ENCODE data around the gene SFXN2.

The SFXN2 gene

DNA sequence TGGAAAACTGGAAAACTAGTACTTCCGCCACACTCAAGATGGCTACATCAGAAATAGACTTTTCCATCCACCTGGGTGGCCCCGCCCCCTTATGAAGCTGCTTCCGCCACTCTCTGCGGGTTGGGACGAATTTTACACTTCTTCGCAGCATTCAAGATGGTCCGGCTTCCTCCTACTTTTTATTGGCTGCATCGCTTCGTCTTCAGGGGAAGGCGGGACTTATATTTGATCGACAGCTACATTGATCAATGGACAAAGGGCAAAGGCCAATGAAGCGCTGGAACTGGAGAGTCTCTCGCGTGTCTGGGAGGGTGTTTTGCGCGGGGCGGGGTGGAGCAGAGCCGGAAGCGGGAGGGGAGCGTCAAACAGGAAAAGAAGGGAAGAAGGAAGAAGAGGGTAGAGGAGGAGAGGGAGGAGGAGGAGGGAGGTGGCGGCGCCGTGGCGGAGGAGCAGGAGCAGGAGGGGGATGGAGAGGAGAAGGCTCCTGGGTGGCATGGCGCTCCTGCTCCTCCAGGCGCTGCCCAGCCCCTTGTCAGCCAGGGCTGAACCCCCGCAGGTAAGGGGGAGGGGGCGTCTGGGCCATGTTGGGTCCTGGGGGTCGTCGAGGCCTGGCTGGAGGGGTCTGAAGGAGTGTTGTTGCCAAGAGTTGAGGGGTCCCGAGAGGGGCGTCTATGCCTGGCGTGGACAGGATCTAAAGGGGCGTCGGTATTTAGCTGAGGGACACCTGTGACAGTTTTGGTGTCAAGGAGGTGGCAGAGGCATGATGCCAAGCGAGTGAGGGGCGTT, 29.3 kb downstream of the SFXN2 start, which contains the start of gene WBP1L:
Gene WBP1L, plus strand, starts transcription at position 361 of the 786 bp plus-strand sequence. Its CDS starts 106 bp downstream, at position 467.
- DNase-seq (ENCODE audit: insufficient read length, low spot score): peak; percentile 88
- peak; percentile 35 for FAIRE-seq
- TF ChIP-seq, protein P1, sequence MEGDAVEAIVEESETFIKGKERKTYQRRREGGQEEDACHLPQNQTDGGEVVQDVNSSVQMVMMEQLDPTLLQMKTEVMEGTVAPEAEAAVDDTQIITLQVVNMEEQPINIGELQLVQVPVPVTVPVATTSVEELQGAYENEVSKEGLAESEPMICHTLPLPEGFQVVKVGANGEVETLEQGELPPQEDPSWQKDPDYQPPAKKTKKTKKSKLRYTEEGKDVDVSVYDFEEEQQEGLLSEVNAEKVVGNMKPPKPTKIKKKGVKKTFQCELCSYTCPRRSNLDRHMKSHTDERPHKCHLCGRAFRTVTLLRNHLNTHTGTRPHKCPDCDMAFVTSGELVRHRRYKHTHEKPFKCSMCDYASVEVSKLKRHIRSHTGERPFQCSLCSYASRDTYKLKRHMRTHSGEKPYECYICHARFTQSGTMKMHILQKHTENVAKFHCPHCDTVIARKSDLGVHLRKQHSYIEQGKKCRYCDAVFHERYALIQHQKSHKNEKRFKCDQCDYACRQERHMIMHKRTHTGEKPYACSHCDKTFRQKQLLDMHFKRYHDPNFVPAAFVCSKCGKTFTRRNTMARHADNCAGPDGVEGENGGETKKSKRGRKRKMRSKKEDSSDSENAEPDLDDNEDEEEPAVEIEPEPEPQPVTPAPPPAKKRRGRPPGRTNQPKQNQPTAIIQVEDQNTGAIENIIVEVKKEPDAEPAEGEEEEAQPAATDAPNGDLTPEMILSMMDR (IDR thresholded peaks at IDR 0.05; ENCODE audit: insufficient read depth, missing control alignments): no peak

DNA sequence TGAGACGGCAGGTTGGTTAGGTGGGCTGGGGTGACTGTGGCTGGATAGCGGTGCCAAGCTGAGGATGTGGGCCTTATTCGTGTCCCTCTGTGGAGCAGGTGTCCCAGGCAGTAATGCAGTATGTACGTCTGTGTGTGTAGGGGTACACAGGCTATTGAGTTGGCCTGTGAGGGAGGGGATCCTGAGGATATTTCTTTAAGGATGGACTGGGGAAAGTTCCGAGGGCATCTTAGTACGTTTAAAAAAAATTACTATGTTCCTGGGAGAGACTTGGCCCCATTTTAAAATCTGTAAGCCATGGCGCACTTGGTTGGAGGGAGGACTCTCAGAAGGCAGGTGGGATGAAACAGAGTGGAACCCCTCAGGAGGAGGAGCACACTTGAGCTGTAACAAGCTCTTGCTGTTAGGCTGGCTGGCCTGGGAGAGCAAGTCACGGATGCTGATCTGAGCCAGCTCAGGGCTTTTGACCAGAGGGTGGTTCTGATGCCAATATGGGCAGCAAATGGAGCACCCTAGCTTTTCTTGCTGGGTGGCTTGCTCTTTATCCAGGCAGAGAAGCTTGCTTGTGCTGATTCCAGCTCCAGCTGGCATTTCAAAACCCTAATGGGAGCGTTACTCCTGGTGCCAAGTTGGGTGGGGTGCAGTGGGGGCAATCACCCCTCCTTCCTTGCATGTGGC, 30.1 kb downstream of the SFXN2 start:
- FAIRE-seq: no peak
- TF ChIP-seq, protein P1 (IDR thresholded peaks at IDR 0.05; ENCODE audit: insufficient read depth, missing control alignments): no peak
- no peak for DNase-seq (ENCODE audit: insufficient read length, low spot score)

DNA sequence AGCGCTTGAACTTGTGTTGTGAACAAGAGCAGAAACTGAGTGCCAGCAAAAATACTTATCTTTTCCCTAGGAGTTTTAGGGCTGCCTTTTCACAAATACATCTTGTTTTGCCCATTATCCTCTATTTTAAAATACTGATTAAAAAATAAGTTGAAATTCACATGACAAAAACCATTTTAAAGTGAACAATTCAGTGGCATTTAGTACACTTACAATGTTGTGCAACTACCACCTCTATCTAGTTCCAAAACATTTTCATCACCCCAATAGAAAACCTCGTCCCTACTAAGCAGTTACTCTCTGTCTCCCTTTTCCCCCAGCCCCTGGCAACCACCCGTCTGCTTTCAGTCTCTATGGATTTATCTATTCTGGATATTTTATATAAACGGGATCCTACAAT, 30.7 kb downstream of the SFXN2 start:
- TF ChIP-seq, protein P1 (IDR thresholded peaks at IDR 0.05; ENCODE audit: insufficient read depth, missing control alignments): no peak
- FAIRE-seq (no peak), DNase-seq (ENCODE audit: insufficient read length, low spot score) (no peak)

DNA sequence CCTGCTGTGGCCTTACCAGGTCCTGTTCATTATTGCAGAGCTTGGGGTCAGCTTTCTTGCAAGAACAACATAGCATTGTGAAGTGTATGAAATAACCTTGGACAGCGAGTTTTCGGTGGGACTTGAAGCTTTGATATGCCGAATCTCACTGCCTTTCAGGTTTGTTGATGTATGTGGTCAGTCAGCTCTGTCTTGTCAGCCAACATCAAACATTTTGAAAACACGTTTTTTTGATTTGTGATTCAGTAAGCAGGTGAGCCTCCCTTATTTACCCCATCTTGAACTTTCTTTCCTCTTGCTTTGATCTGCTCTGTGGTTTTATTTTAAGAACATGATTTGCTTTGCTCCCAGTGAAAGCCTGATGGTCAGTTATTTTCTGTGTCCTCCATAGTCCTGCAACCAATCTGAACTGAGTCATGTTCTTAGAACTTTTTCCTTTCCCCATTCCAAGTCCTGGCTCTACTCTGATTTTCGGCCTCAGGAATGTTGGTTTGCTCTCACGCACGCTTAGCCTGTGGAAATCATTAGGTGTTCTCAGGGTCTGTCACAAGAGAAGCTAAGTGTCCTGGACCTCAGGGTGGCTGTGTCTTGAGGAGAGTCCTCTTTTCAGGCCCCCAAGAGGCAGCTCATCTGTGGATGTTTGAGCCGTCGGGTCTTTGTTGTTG, 38.0 kb downstream of the SFXN2 start:
- DNase-seq (ENCODE audit: insufficient read length, low spot score): no peak
- FAIRE-seq: no peak

DNA sequence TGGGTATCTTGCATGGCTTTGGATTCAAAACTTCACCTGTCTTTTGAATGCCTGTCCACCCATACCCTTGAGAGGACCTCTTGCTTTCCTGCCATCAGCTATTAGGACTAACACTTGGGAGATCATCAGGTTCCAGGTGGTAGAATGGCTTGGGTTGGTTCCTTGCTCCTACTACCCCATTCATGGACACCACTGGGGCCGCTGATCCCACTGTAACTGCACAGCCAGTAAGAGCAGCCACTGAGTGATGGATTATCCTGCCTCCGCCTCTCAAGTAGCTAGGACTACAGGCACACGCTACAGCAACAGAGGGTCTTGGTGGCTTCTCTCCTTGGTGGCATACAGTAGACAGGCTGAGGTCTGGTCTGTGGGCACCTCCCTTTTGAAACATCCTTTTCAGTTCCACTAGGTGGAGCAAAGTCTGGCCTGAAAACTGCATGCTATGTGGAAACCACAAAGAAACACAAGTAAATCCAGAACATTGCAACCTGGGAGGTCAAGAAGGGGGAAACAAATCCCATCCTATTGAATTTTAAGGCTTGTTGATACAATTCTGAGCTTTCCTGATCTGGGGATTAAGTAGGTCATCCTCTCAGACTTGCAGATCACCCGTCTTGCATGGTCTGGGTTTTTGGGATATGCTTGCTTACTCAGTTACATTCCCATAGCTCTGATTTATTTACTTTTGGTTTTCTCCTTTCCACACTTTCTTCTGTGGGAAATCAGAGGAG, 38.7 kb downstream of the SFXN2 start:
- no peak for FAIRE-seq
- no peak for DNase-seq (ENCODE audit: insufficient read length, low spot score)
- TF ChIP-seq, protein P1 (IDR thresholded peaks at IDR 0.05; ENCODE audit: insufficient read depth, missing control alignments): peak; percentile 44

More for the DNA sequence above, 38.0 kb downstream of the SFXN2 start:
- TF ChIP-seq, protein P1 (IDR thresholded peaks at IDR 0.05; ENCODE audit: insufficient read depth, missing control alignments): no peak

DNA sequence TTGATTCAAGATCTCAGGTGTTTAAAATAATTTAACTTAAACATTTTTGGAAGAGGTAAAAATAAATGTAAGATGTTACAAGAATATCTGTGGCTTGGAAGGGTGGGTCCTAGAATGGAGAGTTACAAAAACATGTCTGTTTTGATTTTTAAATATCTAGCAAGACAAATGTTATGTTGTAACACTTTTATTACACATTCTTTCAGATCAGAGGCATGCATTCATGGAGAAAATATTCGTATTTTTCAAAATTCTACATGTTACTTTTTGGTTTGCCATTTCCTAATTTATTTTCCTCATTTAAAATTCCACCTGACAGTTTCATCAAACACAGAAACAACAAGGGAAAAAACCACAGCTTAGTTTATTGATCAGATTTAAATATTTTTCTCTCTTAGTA, 39.3 kb downstream of the SFXN2 start:
- DNase-seq (ENCODE audit: insufficient read length, low spot score) (no peak), FAIRE-seq (no peak)
- TF ChIP-seq, protein P1 (IDR thresholded peaks at IDR 0.05; ENCODE audit: insufficient read depth, missing control alignments): no peak
